ENCODE results near the gene NPL.

GRCh38 chr1:182845379-182845778 is 55.8 kb downstream of the NPL start:
- no peak for TF ChIP-seq ZBTB7A (IDR thresholded peaks at IDR 0.05; ENCODE audit: low read depth)
- no peak for TF ChIP-seq EP300 (IDR thresholded peaks at IDR 0.05; ENCODE audit: borderline replicate concordance)
- no peak for TF ChIP-seq YY1 (IDR thresholded peaks at IDR 0.05; ENCODE audit: low read depth)

Measured in Ishikawa (cell line).